Esophagus muscularis mucosa (tissue), 4 donors: ENCODE data around the gene LRRC73.

Source experiments
- EP300 ChIP-seq: sonication (generic); formaldehyde crosslinking; IDR thresholded peaks from one replicate; pipeline ENCODE4 v1.6.1; 2017; ENCODE audit warnings: antibody characterized with exemption
- POLR2A ChIP-seq: fragments of 450-650 bp; IDR thresholded peaks from one replicate; pipeline ENCODE4 v1.6.1; 2017; ENCODE audit warnings: antibody characterized with exemption, moderate library complexity, mild to moderate bottlenecking, low read depth
- POLR2AphosphoS5 ChIP-seq, 2 donors: sonication (generic); formaldehyde crosslinking; IDR thresholded peaks; one replicate each; pipeline ENCODE4 v1.6.1; 2017; ENCODE audit warnings: antibody characterized with exemption in 2 of 2
- TF ChIP-seq, protein P1 (sequence below), 3 experiments: fragments of 200-600 bp in 2 of 3; fragments of 450-650 bp in 1 of 3; sonication (generic) in 2 of 3; IDR thresholded peaks; one replicate each; pipeline ENCODE4 v1.5.1; 2017 to 2019; ENCODE audit warnings: antibody characterized with exemption in 3 of 3, mild to moderate bottlenecking in 2 of 3, moderate library complexity in 1 of 3

DNA sequence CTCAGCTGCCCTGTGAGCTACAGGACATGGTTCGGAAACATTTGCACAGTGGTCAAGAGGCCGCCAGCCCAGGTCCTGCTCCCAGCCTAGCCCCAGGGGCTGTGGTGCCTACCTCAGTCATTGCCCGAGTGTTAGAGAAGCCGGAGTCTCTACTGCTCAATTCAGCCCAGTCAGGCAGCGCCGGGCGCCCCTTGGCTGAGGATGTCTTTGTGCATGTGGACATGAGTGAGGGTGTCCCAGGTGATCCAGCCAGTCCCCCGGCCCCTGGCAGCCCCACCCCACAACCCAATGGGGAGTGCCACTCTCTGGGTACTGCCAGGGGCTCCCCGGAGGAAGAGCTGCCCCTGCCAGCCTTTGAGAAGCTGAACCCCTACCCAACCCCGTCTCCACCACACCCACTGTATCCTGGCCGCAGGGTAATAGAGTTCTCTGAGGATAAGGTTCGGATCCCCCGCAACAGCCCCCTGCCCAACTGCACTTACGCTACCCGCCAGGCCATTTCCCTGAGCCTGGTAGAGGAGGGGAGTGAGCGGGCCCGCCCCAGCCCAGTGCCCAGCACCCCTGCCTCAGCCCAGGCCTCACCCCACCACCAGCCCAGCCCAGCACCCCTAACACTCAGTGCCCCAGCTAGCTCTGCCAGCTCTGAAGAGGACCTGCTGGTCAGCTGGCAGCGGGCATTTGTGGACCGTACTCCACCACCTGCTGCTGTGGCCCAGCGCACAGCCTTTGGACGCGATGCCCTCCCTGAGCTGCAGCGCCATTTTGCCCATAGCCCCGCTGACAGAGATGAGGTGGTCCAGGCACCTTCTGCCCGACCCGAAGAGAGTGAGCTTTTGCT lies 5.2 kb downstream of the LRRC73 start:
- TF ChIP-seq, protein P1, sequence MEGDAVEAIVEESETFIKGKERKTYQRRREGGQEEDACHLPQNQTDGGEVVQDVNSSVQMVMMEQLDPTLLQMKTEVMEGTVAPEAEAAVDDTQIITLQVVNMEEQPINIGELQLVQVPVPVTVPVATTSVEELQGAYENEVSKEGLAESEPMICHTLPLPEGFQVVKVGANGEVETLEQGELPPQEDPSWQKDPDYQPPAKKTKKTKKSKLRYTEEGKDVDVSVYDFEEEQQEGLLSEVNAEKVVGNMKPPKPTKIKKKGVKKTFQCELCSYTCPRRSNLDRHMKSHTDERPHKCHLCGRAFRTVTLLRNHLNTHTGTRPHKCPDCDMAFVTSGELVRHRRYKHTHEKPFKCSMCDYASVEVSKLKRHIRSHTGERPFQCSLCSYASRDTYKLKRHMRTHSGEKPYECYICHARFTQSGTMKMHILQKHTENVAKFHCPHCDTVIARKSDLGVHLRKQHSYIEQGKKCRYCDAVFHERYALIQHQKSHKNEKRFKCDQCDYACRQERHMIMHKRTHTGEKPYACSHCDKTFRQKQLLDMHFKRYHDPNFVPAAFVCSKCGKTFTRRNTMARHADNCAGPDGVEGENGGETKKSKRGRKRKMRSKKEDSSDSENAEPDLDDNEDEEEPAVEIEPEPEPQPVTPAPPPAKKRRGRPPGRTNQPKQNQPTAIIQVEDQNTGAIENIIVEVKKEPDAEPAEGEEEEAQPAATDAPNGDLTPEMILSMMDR (IDR thresholded peaks at IDR 0.05) = no peak
- no peak for TF ChIP-seq POLR2A
- no peak for TF ChIP-seq EP300
- TF ChIP-seq POLR2AphosphoS5 (IDR thresholded peaks at IDR 0.05) = no peak
